Neuronal stem cell (in vitro differentiated cells): ENCODE measurements around the gene OR8S1. TPM values are rescaled to one million over a fixed set of nuclear protein-coding genes. Genes with fewer than 3 reads are reported as not detected.

Experiments
- DNase-seq: peaks from one replicate; pipeline ENCODE4 v3.0.0-alpha.2; 2013; ENCODE audit warnings: low spot score
- H2AFZ ChIP-seq: one replicate; pipeline ENCODE4 v1.6.1; 2013; ENCODE audit warnings: mild to moderate bottlenecking, low read length, inconsistent platforms
- H2AK5ac ChIP-seq: 2 replicates; pipeline ENCODE4 v1.6.1; 2013; ENCODE audit warnings: low read depth, mild to moderate bottlenecking, inconsistent platforms, low read length, moderate library complexity, mixed read lengths
- H2BK120ac ChIP-seq: 2 replicates; pipeline ENCODE4 v1.6.1; 2013; ENCODE audit warnings: low read depth, mild to moderate bottlenecking, inconsistent platforms, low read length, moderate library complexity, mixed read lengths
- H2BK12ac ChIP-seq: one replicate; pipeline ENCODE4 v1.6.1; 2013; ENCODE audit warnings: low read length, inconsistent platforms
- H2BK15ac ChIP-seq: 2 replicates; pipeline ENCODE4 v1.6.1; 2013; ENCODE audit warnings: mild to moderate bottlenecking, low read length, inconsistent platforms, mixed read lengths
- H2BK5ac ChIP-seq: one replicate; pipeline ENCODE4 v1.6.1; 2013; ENCODE audit warnings: inconsistent platforms, mild to moderate bottlenecking, low read length, moderate library complexity
- H3K14ac ChIP-seq: one replicate; pipeline ENCODE4 v1.6.1; 2013; ENCODE audit warnings: low read length, inconsistent platforms
- H3K18ac ChIP-seq: 2 replicates; pipeline ENCODE4 v1.6.1; 2013; ENCODE audit warnings: low read length, inconsistent platforms
- H3K23ac ChIP-seq: 2 replicates; pipeline ENCODE4 v1.6.1; 2013; ENCODE audit warnings: low read depth, mild to moderate bottlenecking, mixed read lengths, low read length, inconsistent platforms; ENCODE audit not compliant: poor library complexity
- H3K27ac ChIP-seq: replicated peaks from 3 replicates; pipeline ENCODE4 v1.5.1; 2013; ENCODE audit warnings: low read length, inconsistent platforms
- H3K27me3 ChIP-seq, 3 experiments: 2 replicates each; pipeline ENCODE4 v1.6.1; 2013; ENCODE audit warnings: low read length in 3 of 3, mild to moderate bottlenecking in 2 of 3, inconsistent platforms in 1 of 3, low read depth in 1 of 3, mixed read lengths in 1 of 3, moderate library complexity in 1 of 3; ENCODE audit not compliant: control insufficient read depth in 3 of 3, insufficient read depth in 3 of 3
- H3K36me3 ChIP-seq, 2 donors: replicated peaks in 1 of 2; 2 replicates each; pipeline ENCODE4 v1.6.1; 2013; ENCODE audit warnings: low read length in 2 of 2; ENCODE audit not compliant: control insufficient read depth in 2 of 2, insufficient read depth in 2 of 2
- H3K4ac ChIP-seq: 2 replicates; pipeline ENCODE4 v1.6.1; 2013; ENCODE audit warnings: inconsistent platforms, mild to moderate bottlenecking, low read length, moderate library complexity
- H3K4me1 ChIP-seq, 2 donors: 1 replicate in 1 of 2; 2 replicates in 1 of 2; pipeline ENCODE4 v1.6.1; 2013; ENCODE audit warnings: low read length in 2 of 2, low read depth in 1 of 2; ENCODE audit not compliant: control insufficient read depth in 2 of 2, insufficient read depth in 1 of 2
- H3K4me2 ChIP-seq: one replicate; pipeline ENCODE4 v1.6.1; 2013; ENCODE audit warnings: mild to moderate bottlenecking, low read length, inconsistent platforms; ENCODE audit not compliant: insufficient read depth, poor library complexity, severe bottlenecking
- H3K4me3 ChIP-seq, 2 donors: 2 replicates each; pipeline ENCODE4 v1.5.1; 2013; ENCODE audit warnings: low read length in 2 of 2, mild to moderate bottlenecking in 2 of 2, inconsistent platforms in 1 of 2, moderate library complexity in 1 of 2
- H3K79me1 ChIP-seq: one replicate; pipeline ENCODE4 v1.6.1; 2013; ENCODE audit warnings: low read depth, mild to moderate bottlenecking, inconsistent platforms, low read length, moderate library complexity
- H3K9ac ChIP-seq: one replicate; pipeline ENCODE4 v1.6.1; 2013; ENCODE audit warnings: mild to moderate bottlenecking, low read depth, low read length, inconsistent platforms; ENCODE audit not compliant: poor library complexity
- H3K9me3 ChIP-seq, 2 donors: replicated peaks in 1 of 2; 2 replicates each; pipeline versions ENCODE3 to v1.6.1; 2013; ENCODE audit warnings: low read length in 2 of 2, mild to moderate bottlenecking in 2 of 2, inconsistent platforms in 1 of 2, low read depth in 1 of 2, mixed read lengths in 1 of 2, moderate library complexity in 1 of 2; ENCODE audit not compliant: control insufficient read depth in 2 of 2, insufficient read depth in 1 of 2
- H4K8ac ChIP-seq: one replicate; pipeline ENCODE4 v1.6.1; 2013; ENCODE audit warnings: low read depth, mild to moderate bottlenecking, inconsistent platforms, low read length, moderate library complexity
- H4K91ac ChIP-seq: one replicate; pipeline ENCODE4 v1.6.1; 2013; ENCODE audit warnings: low read length, low read depth, mild to moderate bottlenecking, inconsistent platforms; ENCODE audit not compliant: poor library complexity
- WGBS, 2 donors: extraction: QIAGEN DNeasy Blood & Tissue Kit; methylation state at CpG; one replicate each; pipeline ENCODE4 v1.1.7; 2013; ENCODE audit warnings: missing lambda C conversion rate in 2 of 2, mixed read lengths in 1 of 2; ENCODE audit not compliant: insufficient read length in 2 of 2, insufficient replicate concordance in 1 of 2; ENCODE audit errors: extremely low coverage in 2 of 2; 5-methylcytosine and 5-hydroxymethylcytosine counted together
- polyA plus RNA-seq, 2 experiments: library from polyadenylated mRNA; stranded (reverse); fragments of 200-250 nt; gene quantifications; one replicate each; pipeline ENCODE4 v1.2.3, GENCODE V29; 2013

The OR8S1 gene, protein sequence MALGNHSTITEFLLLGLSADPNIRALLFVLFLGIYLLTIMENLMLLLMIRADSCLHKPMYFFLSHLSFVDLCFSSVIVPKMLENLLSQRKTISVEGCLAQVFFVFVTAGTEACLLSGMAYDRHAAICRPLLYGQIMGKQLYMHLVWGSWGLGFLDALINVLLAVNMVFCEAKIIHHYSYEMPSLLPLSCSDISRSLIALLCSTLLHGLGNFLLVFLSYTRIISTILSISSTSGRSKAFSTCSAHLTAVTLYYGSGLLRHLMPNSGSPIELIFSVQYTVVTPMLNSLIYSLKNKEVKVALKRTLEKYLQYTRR
- polyA plus RNA-seq (2013, experiment 1 of 2) = not detected
- polyA plus RNA-seq (2013, experiment 2 of 2) = not detected

- H3K23ac ChIP-seq = no peak within 1 kb of the TSS
- H3K14ac ChIP-seq = no peak within 1 kb of the TSS
- H3K4me2 ChIP-seq = no peak within 1 kb of the TSS
- no peak within 1 kb of the TSS for H4K8ac ChIP-seq
- H3K4me3 ChIP-seq = no peak within 1 kb of the TSS
- WGBS, 2 donors = no CpG with 5 or more reads among the region's 5 CpGs
- H3K27ac ChIP-seq = no peak within 1 kb of the TSS
- H2BK5ac ChIP-seq = no peak within 1 kb of the TSS
- no peaks in the 10 kb centered on the region for H3K79me1 ChIP-seq
- H3K9ac ChIP-seq = no peak within 1 kb of the TSS
- H2AK5ac ChIP-seq = no peak within 1 kb of the TSS
- no peak within 1 kb of the TSS for H2AFZ ChIP-seq
- no peaks in the 10 kb centered on the region for H3K4me1 ChIP-seq
- H2BK12ac ChIP-seq = no peak within 1 kb of the TSS
- no peaks in the 10 kb centered on the region for H3K36me3 ChIP-seq
- no peak within 1 kb of the TSS for H2BK120ac ChIP-seq
- H4K91ac ChIP-seq = no peak within 1 kb of the TSS
- H3K27me3 ChIP-seq = peaks cover 0 to 18% (median 0%) of the 10 kb centered on the region in 3 experiments
- H3K9me3 ChIP-seq = no peaks in the 10 kb centered on the region
- no peak within 1 kb of the TSS for H3K4ac ChIP-seq
- no peak for DNase-seq
- H3K18ac ChIP-seq = no peak within 1 kb of the TSS
- no peak within 1 kb of the TSS for H2BK15ac ChIP-seq
Observed at GRCh38 chr12:48525332-48525731, at the start of gene OR8S1. Gene OR8S1 (plus strand): TSS chr12:48525632. CDS start chr12:48525632, 0 bp downstream.

DNA sequence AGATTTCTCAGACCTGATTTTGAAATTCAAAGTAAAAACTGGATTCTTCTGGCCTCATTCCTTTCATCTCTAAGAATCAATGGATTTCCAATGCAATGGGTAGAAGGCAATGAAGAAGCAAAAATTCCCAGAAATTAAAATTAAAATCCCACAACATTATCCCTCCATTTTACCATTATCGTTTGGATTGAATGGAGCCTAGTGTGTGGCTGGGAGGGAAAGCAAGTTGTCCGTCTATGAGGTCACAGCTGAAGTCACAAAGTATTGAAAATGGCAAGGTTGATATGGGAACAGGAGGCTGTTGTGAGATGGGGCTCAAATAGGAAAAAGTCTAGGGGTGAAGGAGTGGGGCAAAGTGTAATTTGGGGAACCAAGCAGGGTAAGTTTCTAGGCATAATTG, 43.2 kb upstream of the OR8S1 start, which contains the start of gene C12orf54:
Gene C12orf54, plus strand, starts transcription at position 301 of the 400 bp plus-strand sequence. CDS start 799 bp downstream, outside the sequence.
- DNase-seq = no peak
- peaks cover 0 to 2% of the 10 kb centered on the region in 2 donors for H3K9me3 ChIP-seq
- H2BK15ac ChIP-seq = no peak within 1 kb of the TSS
- H2AFZ ChIP-seq = no peak within 1 kb of the TSS
- no peaks in the 10 kb centered on the region for H3K36me3 ChIP-seq
- H3K79me1 ChIP-seq = no peaks in the 10 kb centered on the region
- H3K4me2 ChIP-seq = no peak within 1 kb of the TSS
- no peak within 1 kb of the TSS for H3K4ac ChIP-seq
- WGBS, 2 donors = no CpG with 5 or more reads among the region's 2 CpGs
- H2BK120ac ChIP-seq = no peak within 1 kb of the TSS
- H2BK12ac ChIP-seq = no peak within 1 kb of the TSS
- no peak within 1 kb of the TSS for H3K4me3 ChIP-seq
- H2BK5ac ChIP-seq = no peak within 1 kb of the TSS
- H4K8ac ChIP-seq = no peak within 1 kb of the TSS
- no peak within 1 kb of the TSS for H3K27ac ChIP-seq
- no peaks in the 10 kb centered on the region for H3K4me1 ChIP-seq
- no peak within 1 kb of the TSS for H3K9ac ChIP-seq
- no peak within 1 kb of the TSS for H4K91ac ChIP-seq
- H3K27me3 ChIP-seq = peaks cover 0 to 17% (median 0%) of the 10 kb centered on the region in 3 experiments
- H3K14ac ChIP-seq = no peak within 1 kb of the TSS
- H2AK5ac ChIP-seq = no peak within 1 kb of the TSS
- H3K23ac ChIP-seq = no peak within 1 kb of the TSS
- no peak within 1 kb of the TSS for H3K18ac ChIP-seq

DNA sequence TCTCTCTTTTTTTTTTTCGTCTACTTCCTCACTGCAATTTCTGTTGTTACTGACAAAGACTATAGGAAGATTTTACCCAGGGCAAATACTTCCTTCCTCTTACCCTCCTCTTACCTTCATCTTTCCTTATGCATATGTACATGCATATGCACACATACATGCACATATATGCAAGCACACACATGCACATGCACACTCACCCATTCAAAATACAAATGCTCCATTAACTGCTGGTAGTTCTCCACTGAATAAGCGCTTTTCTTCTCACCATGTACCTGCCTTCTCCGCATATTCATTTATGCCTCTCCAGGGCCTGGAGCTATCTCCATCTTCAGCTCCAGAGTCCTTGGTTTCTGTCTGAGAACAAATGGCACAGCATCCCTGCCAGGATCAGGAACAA, 42.5 kb upstream of the OR8S1 start:
- Histone ChIP-seq H3K4me1 (no peaks in the 10 kb centered on the region), H4K8ac (no peak overlapping the region), H2AK5ac (no peak overlapping the region), H3K4me2 (no peak overlapping the region), H2AFZ (no peak overlapping the region), H2BK12ac (no peak overlapping the region), H3K23ac (no peak overlapping the region), H3K27me3 (peaks cover 0 to 17% (median 0%) of the 10 kb centered on the region in 3 experiments), H2BK5ac (no peak overlapping the region), H3K4me3 (no peak overlapping the region), H2BK120ac (no peak overlapping the region), H3K14ac (no peak overlapping the region), H2BK15ac (no peak overlapping the region), H3K4ac (no peak overlapping the region), H3K27ac (no peak overlapping the region), H3K36me3 (no peaks in the 10 kb centered on the region), H3K79me1 (no peaks in the 10 kb centered on the region), H3K9me3 (peaks cover 0 to 2% of the 10 kb centered on the region in 2 donors), H4K91ac (no peak overlapping the region), H3K9ac (no peak overlapping the region), H3K18ac (no peak overlapping the region)
- no peak for DNase-seq
- no CpG with 5 or more reads among the region's 3 CpGs for WGBS, 2 donors

GRCh38 chr12:48486261-48486660, 39.2 kb upstream of the OR8S1 start:
- no peak overlapping the region for H2AFZ ChIP-seq
- no CpG with 5 or more reads among the region's 2 CpGs for WGBS, 2 donors

More at GRCh38 chr12:48486261-48486660, 39.2 kb upstream of the OR8S1 start:
- H3K79me1 ChIP-seq = no peaks in the 10 kb centered on the region
- H3K9ac ChIP-seq = no peak overlapping the region
- H3K4ac ChIP-seq = no peak overlapping the region
- no peaks in the 10 kb centered on the region for H3K4me1 ChIP-seq
- H3K14ac ChIP-seq = no peak overlapping the region
- no peak overlapping the region for H3K27ac ChIP-seq
- H4K91ac ChIP-seq = no peak overlapping the region
- H3K36me3 ChIP-seq = no peaks in the 10 kb centered on the region
- peaks cover 0 to 2% of the 10 kb centered on the region in 2 donors for H3K9me3 ChIP-seq
- H3K18ac ChIP-seq = no peak overlapping the region
- no peak overlapping the region for H3K4me3 ChIP-seq
- no peak overlapping the region for H3K23ac ChIP-seq
- no peak overlapping the region for H4K8ac ChIP-seq
- no peak for DNase-seq
- H2BK120ac ChIP-seq = no peak overlapping the region
- H2BK12ac ChIP-seq = no peak overlapping the region
- no peak overlapping the region for H2AK5ac ChIP-seq
- no peak overlapping the region for H2BK5ac ChIP-seq
- no peak overlapping the region for H3K4me2 ChIP-seq
- peaks cover 0 to 27% (median 0%) of the 10 kb centered on the region in 3 experiments for H3K27me3 ChIP-seq
- no peak overlapping the region for H2BK15ac ChIP-seq
